Neural cell (in vitro differentiated cells): Measurements from ENCODE around the gene CDH4. TPM values are rescaled to one million over a fixed set of nuclear protein-coding genes. Genes with fewer than 3 reads are reported as not detected.

Source experiments
- H2AFZ ChIP-seq: fragments of 200-600, 300-800 bp; sonication (generic), shearing (Covaris generic); 2 replicates; pipeline ENCODE4 v1.6.0; 2014; ENCODE audit warnings: low read depth, mild to moderate bottlenecking, antibody characterized with exemption, low read length, moderate library complexity
- H3F3A ChIP-seq: fragments of 200-600 bp; shearing (Covaris generic); 2 replicates; pipeline ENCODE4 v1.6.1; 2016; ENCODE audit warnings: mild to moderate bottlenecking, moderate library complexity, mixed read lengths, antibody characterized with exemption, low read length; ENCODE audit not compliant: insufficient read depth, poor library complexity, severe bottlenecking
- H3K27ac ChIP-seq: fragments of 200-600, 300-800 bp; sonication (generic), shearing (Covaris generic); 2 replicates; pipeline ENCODE4 v1.5.1; 2014; ENCODE audit warnings: mild to moderate bottlenecking, low read length, moderate library complexity
- H3K27me3 ChIP-seq: fragments of 300-800, 200-600 bp; sonication (generic), shearing (Covaris generic); 2 replicates; pipeline ENCODE4 v1.6.0; 2014; ENCODE audit warnings: mild to moderate bottlenecking, low read depth, low read length, moderate library complexity; ENCODE audit not compliant: insufficient read depth
- H3K36me3 ChIP-seq: fragments of 300-800, 200-600 bp; sonication (generic), shearing (Covaris generic); 2 replicates; pipeline ENCODE4 v1.5.1; 2014; ENCODE audit warnings: mild to moderate bottlenecking, antibody characterized with exemption, low read length, moderate library complexity; ENCODE audit not compliant: insufficient read depth
- H3K4me2 ChIP-seq: fragments of 300-800, 200-600 bp; sonication (generic), shearing (Covaris generic); 2 replicates; pipeline ENCODE4 v1.6.0; 2014; ENCODE audit warnings: mild to moderate bottlenecking, low read length
- H3K4me3 ChIP-seq: fragments of 300-800, 200-600 bp; sonication (generic), shearing (Covaris generic); 2 replicates; pipeline ENCODE4 v1.5.1; 2014; ENCODE audit warnings: mild to moderate bottlenecking, low read length, moderate library complexity
- H3K79me2 ChIP-seq: fragments of 200-600 bp; shearing (Covaris generic); replicated peaks from 2 replicates; pipeline ENCODE4 v1.6.0; 2014; ENCODE audit warnings: mild to moderate bottlenecking, low read length, moderate library complexity; ENCODE audit not compliant: insufficient read depth
- H3K9ac ChIP-seq: fragments of 300-800, 200-600 bp; sonication (generic), shearing (Covaris generic); 2 replicates; pipeline ENCODE4 v1.6.1; 2016; ENCODE audit warnings: mild to moderate bottlenecking, low read length, mixed read lengths
- H3K9me2 ChIP-seq: fragments of 200-600 bp; shearing (Covaris generic); 2 replicates; pipeline ENCODE4 v1.6.1; 2016; ENCODE audit warnings: mild to moderate bottlenecking, low read length, mixed read lengths; ENCODE audit not compliant: insufficient read depth
- H3K9me3 ChIP-seq: fragments of 200-600, 300-800 bp; sonication (generic), shearing (Covaris generic); 2 replicates; pipeline ENCODE4 v1.6.1; 2016; ENCODE audit warnings: mild to moderate bottlenecking, mixed run types, low read length, moderate library complexity, mixed read lengths
- H4K20me1 ChIP-seq: fragments of 200-600 bp; shearing (Covaris generic); 2 replicates; pipeline ENCODE4 v1.6.1; 2016; ENCODE audit warnings: mild to moderate bottlenecking, mixed run types; ENCODE audit not compliant: insufficient read depth
- CTCF ChIP-seq: fragments of 450-650 bp; IDR thresholded peaks from 2 replicates; pipeline ENCODE4 v1.5.1; 2014; ENCODE audit warnings: antibody characterized with exemption, mild to moderate bottlenecking, moderate library complexity; ENCODE audit not compliant: poor library complexity, severe bottlenecking
- EP300 ChIP-seq: fragments of 450-650 bp; conservative IDR thresholded peaks from 2 replicates; pipeline ENCODE4 v1.6.1; 2014; ENCODE audit warnings: antibody characterized with exemption, mild to moderate bottlenecking, moderate library complexity; ENCODE audit not compliant: poor library complexity, severe bottlenecking
- EZH2 ChIP-seq: fragments of 200-600, 300-800 bp; shearing (Covaris generic), sonication (generic); IDR thresholded peaks from 2 replicates; pipeline ENCODE4 v1.6.1; 2014; ENCODE audit warnings: antibody characterized with exemption, low read length, borderline replicate concordance, mild to moderate bottlenecking; ENCODE audit not compliant: insufficient read depth, poor library complexity, severe bottlenecking
- MXI1 ChIP-seq: fragments of 450-650 bp; conservative IDR thresholded peaks from 2 replicates; pipeline ENCODE4 v1.6.1; 2014; ENCODE audit warnings: antibody characterized with exemption, mild to moderate bottlenecking; ENCODE audit not compliant: poor library complexity, severe bottlenecking
- POLR2AphosphoS5 ChIP-seq: IDR thresholded peaks from 2 replicates; pipeline ENCODE4 v1.6.1; 2012
- RAD21 ChIP-seq: fragments of 450-650 bp; conservative IDR thresholded peaks from 2 replicates; pipeline ENCODE4 v1.6.1; 2014; ENCODE audit warnings: antibody characterized with exemption, mild to moderate bottlenecking, moderate library complexity
- SMC3 ChIP-seq: fragments of 450-650 bp; conservative IDR thresholded peaks from 2 replicates; pipeline ENCODE4 v1.6.1; 2014; ENCODE audit warnings: antibody characterized with exemption, mild to moderate bottlenecking, moderate library complexity; ENCODE audit not compliant: poor library complexity
- TAF1 ChIP-seq: IDR thresholded peaks from 2 replicates; pipeline ENCODE4 v1.6.1; 2012; ENCODE audit warnings: low read depth
- polyA plus RNA-seq: library from polyadenylated mRNA; depleted of rRNA; stranded (reverse); fragments of >200 nt; gene quantifications from 2 replicates; pipeline ENCODE4 v1.2.3, GENCODE V29; 2014
- TF ChIP-seq, protein P1 (sequence below): IDR thresholded peaks from 2 replicates; pipeline ENCODE4 v1.6.1; 2012; ENCODE audit warnings: borderline replicate concordance

CDH4 gene
- polyA plus RNA-seq, 1 donor from 2014 or later: 24.6 TPM

- no peaks in the 10 kb centered on the region for H3K27me3 ChIP-seq
- H3F3A ChIP-seq: no peaks in the 10 kb centered on the region
- no peaks in the 10 kb centered on the region for H3K9me3 ChIP-seq
- no peak overlapping the region for H2AFZ ChIP-seq
- no peaks in the 10 kb centered on the region for H3K79me2 ChIP-seq
- H3K9ac ChIP-seq: no peak overlapping the region
- TF ChIP-seq MXI1: no peak
- no peak for TF ChIP-seq POLR2AphosphoS5
- no peak for TF ChIP-seq EP300
- TF ChIP-seq, protein P1, sequence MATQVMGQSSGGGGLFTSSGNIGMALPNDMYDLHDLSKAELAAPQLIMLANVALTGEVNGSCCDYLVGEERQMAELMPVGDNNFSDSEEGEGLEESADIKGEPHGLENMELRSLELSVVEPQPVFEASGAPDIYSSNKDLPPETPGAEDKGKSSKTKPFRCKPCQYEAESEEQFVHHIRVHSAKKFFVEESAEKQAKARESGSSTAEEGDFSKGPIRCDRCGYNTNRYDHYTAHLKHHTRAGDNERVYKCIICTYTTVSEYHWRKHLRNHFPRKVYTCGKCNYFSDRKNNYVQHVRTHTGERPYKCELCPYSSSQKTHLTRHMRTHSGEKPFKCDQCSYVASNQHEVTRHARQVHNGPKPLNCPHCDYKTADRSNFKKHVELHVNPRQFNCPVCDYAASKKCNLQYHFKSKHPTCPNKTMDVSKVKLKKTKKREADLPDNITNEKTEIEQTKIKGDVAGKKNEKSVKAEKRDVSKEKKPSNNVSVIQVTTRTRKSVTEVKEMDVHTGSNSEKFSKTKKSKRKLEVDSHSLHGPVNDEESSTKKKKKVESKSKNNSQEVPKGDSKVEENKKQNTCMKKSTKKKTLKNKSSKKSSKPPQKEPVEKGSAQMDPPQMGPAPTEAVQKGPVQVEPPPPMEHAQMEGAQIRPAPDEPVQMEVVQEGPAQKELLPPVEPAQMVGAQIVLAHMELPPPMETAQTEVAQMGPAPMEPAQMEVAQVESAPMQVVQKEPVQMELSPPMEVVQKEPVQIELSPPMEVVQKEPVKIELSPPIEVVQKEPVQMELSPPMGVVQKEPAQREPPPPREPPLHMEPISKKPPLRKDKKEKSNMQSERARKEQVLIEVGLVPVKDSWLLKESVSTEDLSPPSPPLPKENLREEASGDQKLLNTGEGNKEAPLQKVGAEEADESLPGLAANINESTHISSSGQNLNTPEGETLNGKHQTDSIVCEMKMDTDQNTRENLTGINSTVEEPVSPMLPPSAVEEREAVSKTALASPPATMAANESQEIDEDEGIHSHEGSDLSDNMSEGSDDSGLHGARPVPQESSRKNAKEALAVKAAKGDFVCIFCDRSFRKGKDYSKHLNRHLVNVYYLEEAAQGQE: no peak
- no peak for TF ChIP-seq EZH2
- TF ChIP-seq CTCF: no peak
- no peak for TF ChIP-seq RAD21
- no peak for TF ChIP-seq TAF1
- no peak for TF ChIP-seq SMC3
- H3K36me3 ChIP-seq: no peaks in the 10 kb centered on the region
- no peak overlapping the region for H3K4me3 ChIP-seq
- no peaks in the 10 kb centered on the region for H3K9me2 ChIP-seq
- H3K27ac ChIP-seq: no peak overlapping the region
- no peak overlapping the region for H3K4me2 ChIP-seq
- no peaks in the 10 kb centered on the region for H4K20me1 ChIP-seq
Measured at GRCh38 chr20:61936701-61937131, 684.7 kb downstream of the CDH4 start.

DNA sequence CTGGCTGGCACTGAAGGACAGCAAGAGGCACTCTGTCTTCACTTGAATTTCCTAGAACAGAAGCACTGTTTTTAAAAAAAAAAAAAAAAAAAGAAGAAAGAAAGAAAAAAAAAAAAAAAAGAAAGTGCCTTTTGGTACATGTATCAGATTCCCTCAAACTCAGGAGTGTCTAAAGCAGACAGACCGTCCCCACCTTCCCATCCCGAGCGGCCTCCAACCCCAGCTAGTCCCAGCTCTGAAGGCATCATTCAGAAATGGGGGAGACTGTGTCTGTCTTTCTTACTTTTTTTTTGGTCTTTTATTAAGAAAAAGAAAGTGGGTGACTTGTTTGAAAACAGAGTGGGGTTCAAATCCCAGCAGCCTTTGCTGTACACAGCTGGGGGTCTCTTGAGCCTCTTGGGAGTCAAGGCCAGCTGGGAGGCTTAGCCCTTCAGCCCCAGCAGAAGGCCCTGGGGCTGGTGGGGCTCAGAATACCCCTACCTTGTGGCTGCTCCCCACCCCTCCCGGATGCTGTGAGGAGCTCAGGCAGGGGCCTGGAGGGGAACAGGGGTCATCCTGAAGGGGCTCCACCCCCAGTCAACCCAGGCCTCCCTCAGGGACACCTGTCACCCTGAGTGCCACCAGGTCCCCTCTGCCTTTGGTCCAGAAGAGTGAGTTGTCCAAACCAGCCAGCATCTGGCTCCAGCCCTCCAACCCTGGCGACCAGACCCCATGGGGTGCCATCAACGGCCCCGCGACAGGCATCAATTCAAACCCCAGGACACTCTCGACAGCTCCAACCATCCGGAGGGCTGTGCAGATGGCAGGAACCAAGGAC lies 685.3 kb downstream of the CDH4 start:
- H3K9me3 ChIP-seq: no peaks in the 10 kb centered on the region
- H3K9ac ChIP-seq: no peak overlapping the region

More for the DNA sequence above, 685.3 kb downstream of the CDH4 start:
- H3K4me2 ChIP-seq: no peak overlapping the region
- no peaks in the 10 kb centered on the region for H4K20me1 ChIP-seq
- no peaks in the 10 kb centered on the region for H3K27me3 ChIP-seq
- TF ChIP-seq EP300: no peak
- no peak for TF ChIP-seq RAD21
- TF ChIP-seq, protein P1: no peak
- no peak for TF ChIP-seq CTCF
- no peak for TF ChIP-seq MXI1
- TF ChIP-seq POLR2AphosphoS5: no peak
- no peaks in the 10 kb centered on the region for H3K36me3 ChIP-seq
- H3K79me2 ChIP-seq: no peaks in the 10 kb centered on the region
- no peak overlapping the region for H2AFZ ChIP-seq
- no peak overlapping the region for H3K27ac ChIP-seq
- H3K4me3 ChIP-seq: no peak overlapping the region
- no peaks in the 10 kb centered on the region for H3F3A ChIP-seq
- no peaks in the 10 kb centered on the region for H3K9me2 ChIP-seq
